Trophoblast cell (in vitro differentiated cells and primary cell): ENCODE data around the gene LOXL3.
A peak's percentile ranks its signal among the peaks of the same experiment; 100 is the strongest.
"Not testable (repeated sequence)": the region's sequence is repeated elsewhere in the genome, so short reads cannot be mapped to it uniquely, and the experiment has no call there.

Experiments
- DNase-seq, 2 donors: peaks; one replicate each; pipeline ENCODE4 v3.0.0-alpha.2; 2016
- H2AFZ ChIP-seq: 2 replicates; pipeline ENCODE4 v1.6.1; 2013; ENCODE audit warnings: low read length, moderate library complexity, mild to moderate bottlenecking; ENCODE audit not compliant: insufficient read depth, poor library complexity
- H2AK5ac ChIP-seq: 2 replicates; pipeline ENCODE4 v1.6.1; 2013; ENCODE audit warnings: mild to moderate bottlenecking, low read length
- H2BK120ac ChIP-seq: 2 replicates; pipeline ENCODE4 v1.6.1; 2013; ENCODE audit warnings: low read length, mild to moderate bottlenecking, moderate library complexity; ENCODE audit not compliant: insufficient read depth, poor library complexity
- H2BK12ac ChIP-seq: 2 replicates; pipeline ENCODE4 v1.6.1; 2013; ENCODE audit warnings: mild to moderate bottlenecking, low read length, moderate library complexity
- H2BK5ac ChIP-seq: 2 replicates; pipeline ENCODE4 v1.6.1; 2013; ENCODE audit warnings: low read length, low read depth, moderate library complexity, mild to moderate bottlenecking; ENCODE audit not compliant: poor library complexity
- H3K14ac ChIP-seq: 2 replicates; pipeline ENCODE4 v1.6.1; 2013; ENCODE audit warnings: mild to moderate bottlenecking, low read length
- H3K18ac ChIP-seq: 2 replicates; pipeline ENCODE4 v1.6.1; 2013; ENCODE audit warnings: mild to moderate bottlenecking, low read length
- H3K23ac ChIP-seq: 2 replicates; pipeline ENCODE4 v1.6.1; 2013; ENCODE audit warnings: low read length
- H3K27ac ChIP-seq: 2 replicates; pipeline ENCODE4 v1.5.1; 2013; ENCODE audit warnings: low read depth, mild to moderate bottlenecking, inconsistent platforms, low read length, moderate library complexity
- H3K27me3 ChIP-seq: 2 replicates; pipeline ENCODE4 v1.6.1; 2013; ENCODE audit warnings: inconsistent platforms, mild to moderate bottlenecking, low read length, moderate library complexity; ENCODE audit not compliant: insufficient read depth
- H3K36me3 ChIP-seq, 2 experiments: 1 replicate in 1 of 2; 2 replicates in 1 of 2; pipeline ENCODE4 v1.6.1; 2013; ENCODE audit warnings: low read length in 2 of 2, mild to moderate bottlenecking in 2 of 2, moderate library complexity in 1 of 2; ENCODE audit not compliant: insufficient read depth in 2 of 2, control insufficient read depth in 1 of 2
- H3K4ac ChIP-seq: 2 replicates; pipeline ENCODE4 v1.6.1; 2013; ENCODE audit warnings: low read depth, mild to moderate bottlenecking, low read length, moderate library complexity
- H3K4me1 ChIP-seq, 2 experiments: 1 replicate in 1 of 2; 2 replicates in 1 of 2; pipeline ENCODE4 v1.6.1; 2013; ENCODE audit warnings: low read length in 2 of 2, mild to moderate bottlenecking in 2 of 2, moderate library complexity in 1 of 2; ENCODE audit not compliant: insufficient read depth in 2 of 2, control insufficient read depth in 1 of 2
- H3K4me2 ChIP-seq: 2 replicates; pipeline ENCODE4 v1.6.1; 2013; ENCODE audit warnings: inconsistent platforms, mild to moderate bottlenecking, low read length, moderate library complexity
- H3K4me3 ChIP-seq: 2 replicates; pipeline ENCODE4 v1.5.1; 2013; ENCODE audit warnings: mild to moderate bottlenecking, low read depth, low read length, inconsistent platforms
- H3K79me1 ChIP-seq: one replicate; pipeline ENCODE4 v1.6.1; 2013; ENCODE audit warnings: low read length
- H3K79me2 ChIP-seq: 2 replicates; pipeline ENCODE4 v1.6.1; 2013; ENCODE audit warnings: low read length, mild to moderate bottlenecking; ENCODE audit not compliant: control insufficient read depth, insufficient read depth, poor library complexity
- H3K9ac ChIP-seq: 2 replicates; pipeline ENCODE4 v1.6.1; 2013; ENCODE audit warnings: mild to moderate bottlenecking, low read length
- H3K9me3 ChIP-seq: 2 replicates; pipeline ENCODE4 v1.6.1; 2013; ENCODE audit warnings: low read depth, mild to moderate bottlenecking, control low read depth, inconsistent platforms, low read length; ENCODE audit not compliant: insufficient read depth
- H4K12ac ChIP-seq: 2 replicates; pipeline ENCODE4 v1.6.1; 2013; ENCODE audit warnings: low read depth, mild to moderate bottlenecking, low read length, moderate library complexity
- H4K8ac ChIP-seq: 2 replicates; pipeline ENCODE4 v1.6.1; 2013; ENCODE audit warnings: low read depth, mild to moderate bottlenecking, low read length, moderate library complexity
- H4K91ac ChIP-seq: one replicate; pipeline ENCODE4 v1.6.1; 2013; ENCODE audit warnings: low read depth, mild to moderate bottlenecking, low read length, moderate library complexity
- WGBS: extraction: QIAGEN DNeasy Blood & Tissue Kit; methylation state at CpG from one replicate; pipeline ENCODE4 v1.1.7; 2013; ENCODE audit warnings: missing lambda C conversion rate; ENCODE audit not compliant: insufficient read length, insufficient coverage; ENCODE audit errors: extremely low coverage; 5-methylcytosine and 5-hydroxymethylcytosine counted together

LOXL3 gene

DNA sequence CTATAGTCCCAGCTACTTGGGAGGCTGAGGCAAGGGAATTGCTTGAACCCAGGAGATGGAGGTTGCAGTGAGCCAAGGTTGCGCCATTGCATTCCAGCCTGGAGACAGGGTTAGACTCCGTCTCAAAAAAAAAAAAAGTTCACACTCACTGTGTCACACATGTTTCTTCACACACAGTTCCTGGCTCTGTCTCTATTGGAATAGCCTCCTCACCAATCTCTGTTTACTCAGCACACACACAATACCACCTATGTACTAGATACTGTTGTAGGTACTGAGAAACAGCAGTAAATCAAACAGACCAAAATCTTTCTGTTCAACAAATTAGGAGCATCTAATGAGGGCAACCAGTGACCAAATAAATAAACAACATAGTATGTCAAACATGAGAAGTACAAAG is 67.6 kb downstream of the LOXL3 start:
- H3K79me1 ChIP-seq, result peaks cover 11% of the 10 kb centered on the region
- H3K4me2 ChIP-seq, result no peak overlapping the region
- H2BK12ac ChIP-seq, result no peak overlapping the region
- no peaks in the 10 kb centered on the region for H3K9me3 ChIP-seq
- no peak overlapping the region for H2BK5ac ChIP-seq
- H3K23ac ChIP-seq, result no peak overlapping the region
- no CpG with 5 or more reads among the region's 2 CpGs for WGBS
- peaks cover 9% of the 10 kb centered on the region for H3K79me2 ChIP-seq
- H2BK120ac ChIP-seq, result no peak overlapping the region
- peaks cover 8 to 14% of the 10 kb centered on the region in 2 experiments for H3K4me1 ChIP-seq
- DNase-seq, result no peak
- H4K12ac ChIP-seq, result no peak overlapping the region
- H3K14ac ChIP-seq, result no peak overlapping the region
- no peak overlapping the region for H3K9ac ChIP-seq
- no peak overlapping the region for H4K8ac ChIP-seq
- peaks cover 12 to 18% of the 10 kb centered on the region in 2 experiments for H3K36me3 ChIP-seq
- H3K27me3 ChIP-seq, result no peaks in the 10 kb centered on the region
- no peak overlapping the region for H3K4ac ChIP-seq
- no peak overlapping the region for H3K4me3 ChIP-seq
- H3K27ac ChIP-seq, result no peak overlapping the region
- no peak overlapping the region for H2AK5ac ChIP-seq
- H2AFZ ChIP-seq, result no peak overlapping the region
- H3K18ac ChIP-seq, result no peak overlapping the region
- H4K91ac ChIP-seq, result no peak overlapping the region

- Histone ChIP-seq H3K36me3 (peaks cover 7 to 11% of the 10 kb centered on the region in 2 experiments), H4K8ac (peak overlapping the region; percentile 73), H3K4me3 (peak overlapping the region; percentile 56), H3K4me1 (peaks cover 9 to 15% of the 10 kb centered on the region in 2 experiments), H3K4me2 (peak overlapping the region; percentile 66), H3K79me1 (peaks cover 11% of the 10 kb centered on the region)
- no CpG with 5 or more reads among the region's 19 CpGs for WGBS
- not testable (repeated sequence) for H3K23ac ChIP-seq, H3K27me3 ChIP-seq, H3K18ac ChIP-seq, H3K9ac ChIP-seq, H3K79me2 ChIP-seq, H2BK5ac ChIP-seq, DNase-seq, H2AK5ac ChIP-seq, H4K12ac ChIP-seq, H3K14ac ChIP-seq, H2AFZ ChIP-seq, H3K4ac ChIP-seq, H2BK120ac ChIP-seq, H2BK12ac ChIP-seq, H3K9me3 ChIP-seq, H3K27ac ChIP-seq, H4K91ac ChIP-seq
These were observed 70.0 kb downstream of the LOXL3 start for GRCh38 chr2:74483675-74484164.

DNA sequence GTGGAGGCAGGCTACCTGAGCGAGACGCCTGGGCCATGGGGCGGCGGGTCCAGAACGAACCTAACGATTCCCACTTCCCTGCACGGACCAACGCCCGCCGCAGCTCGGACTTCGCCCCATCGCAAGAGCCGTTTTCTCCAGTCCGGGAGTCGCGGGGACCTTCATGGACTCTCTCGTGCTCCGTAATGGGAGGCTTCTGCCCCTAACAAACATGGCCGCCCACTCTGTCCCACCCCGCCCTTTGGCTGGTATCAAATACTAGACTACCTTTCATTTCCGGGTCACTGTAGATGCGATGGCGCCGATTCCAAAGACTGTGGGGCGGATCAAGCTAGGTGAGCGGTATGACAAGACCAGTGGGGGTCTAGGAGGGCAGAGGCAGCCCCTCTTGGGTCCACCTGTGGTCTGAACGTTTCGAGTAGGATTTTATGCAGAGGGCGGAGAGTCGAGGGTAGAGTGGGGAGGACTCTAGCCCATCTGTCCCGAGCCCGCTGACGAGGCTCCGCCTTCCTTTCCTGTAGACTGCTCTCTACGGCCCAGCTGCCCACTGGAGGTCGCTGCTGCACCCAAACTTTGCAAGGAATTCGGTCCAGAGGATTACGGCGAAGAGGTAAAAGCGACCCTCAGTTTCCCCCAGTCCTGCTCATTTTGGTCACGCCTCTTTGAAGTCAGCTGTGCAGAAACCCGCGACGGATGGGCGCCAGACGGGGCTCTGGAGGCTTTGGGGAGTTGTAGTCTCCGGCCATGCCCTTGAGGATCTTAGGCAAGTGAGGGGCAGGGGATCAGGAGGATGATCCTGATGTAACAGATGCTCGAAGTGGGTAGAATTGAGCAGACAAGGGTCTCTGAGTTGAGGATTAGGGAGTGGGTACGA is 70.7 kb downstream of the LOXL3 start, which contains the start of the genes CCDC142 and TTC31:
CCDC142 (minus strand) TSS at position 198 of the 874 bp plus-strand sequence; CDS start at position 37, 161 bp downstream.
TTC31 (plus strand) TSS at position 281 of the 874 bp plus-strand sequence; CDS start at position 296, 15 bp downstream.
- no peak within 1 kb of the TSS for H3K23ac ChIP-seq
- H3K4ac ChIP-seq, result peak within 1 kb of the TSS; percentile 51
- peak; percentile 91 to 94 for DNase-seq
- H3K79me1 ChIP-seq, result peaks cover 11% of the 10 kb centered on the region
- no peak within 1 kb of the TSS for H2BK12ac ChIP-seq
- peak within 1 kb of the TSS; percentile 40 for H2BK120ac ChIP-seq
- peak within 1 kb of the TSS; percentile 71 for H3K18ac ChIP-seq
- peak within 1 kb of the TSS; percentile 55 for H4K12ac ChIP-seq
- H3K9ac ChIP-seq, result peak within 1 kb of the TSS; percentile 89
- peak within 1 kb of the TSS; percentile 73 for H2BK5ac ChIP-seq
- peak within 1 kb of the TSS; percentile 82 for H4K8ac ChIP-seq
- peak within 1 kb of the TSS; percentile 65 for H3K27ac ChIP-seq
- WGBS, result no CpG with 5 or more reads among the region's 50 CpGs
- peak within 1 kb of the TSS; percentile 71 for H4K91ac ChIP-seq
- H3K27me3 ChIP-seq, result no peaks in the 10 kb centered on the region
- H2AFZ ChIP-seq, result peak within 1 kb of the TSS; percentile 80
- no peaks in the 10 kb centered on the region for H3K9me3 ChIP-seq
- peaks cover 9% of the 10 kb centered on the region for H3K79me2 ChIP-seq
- peak within 1 kb of the TSS; percentile 9 for H2AK5ac ChIP-seq
- peaks cover 9 to 13% of the 10 kb centered on the region in 2 experiments for H3K4me1 ChIP-seq
- H3K36me3 ChIP-seq, result peaks cover 9 to 11% of the 10 kb centered on the region in 2 experiments
- peak within 1 kb of the TSS; percentile 66 for H3K4me2 ChIP-seq
- H3K14ac ChIP-seq, result peak within 1 kb of the TSS; percentile 65
- peak within 1 kb of the TSS; percentile 94 for H3K4me3 ChIP-seq
